Left ventricle myocardium superior (tissue), 1 donor: ENCODE data around the gene VTCN1. TPM values are rescaled to one million over a fixed set of nuclear protein-coding genes. Genes with fewer than 3 reads are reported as not detected.
"Not testable (repeated sequence)": the region's sequence is repeated elsewhere in the genome, so short reads cannot be mapped to it uniquely, and the experiment has no call there.

Experiments used
- ATAC-seq: fragments of 200-7000 bp; cut with Tn5 transposase; one replicate; pipeline ENCODE4 v1.9.1; 2020; ENCODE audit warnings: mild to moderate bottlenecking, moderate library complexity
- DNase-seq: peaks from one replicate; pipeline ENCODE4 v3.0.0-alpha.2; 2020
- intact Hi-C: fragments of 100-400 bp; cut with micrococcal nuclease; formaldehyde crosslinking; loops from one replicate; pipeline ENCODE4 v1.11.0; 2022
- microRNA-seq: library from miRNA; unstranded; fragments of <30 nt; microRNA quantifications from one replicate; pipeline ENCODE4 v1.2.0, GENCODE V29; 2020; ENCODE audit warnings: borderline number of aligned reads
- total RNA-seq: library from RNA; stranded (reverse); fragmentation: NEBNext Ultra II Directional; extraction: Animal tissue kit (Norgen Biotek cat#: 25700); gene quantifications from one replicate; pipeline ENCODE4 v1.2.1, GENCODE V29; 2021
- donor health status: DM: no; HTN: yes; CAD: no; lungs with severe emphysema.

Gene VTCN1
- total RNA-seq, 1 donor from 2014 or later, result not detected

DNA sequence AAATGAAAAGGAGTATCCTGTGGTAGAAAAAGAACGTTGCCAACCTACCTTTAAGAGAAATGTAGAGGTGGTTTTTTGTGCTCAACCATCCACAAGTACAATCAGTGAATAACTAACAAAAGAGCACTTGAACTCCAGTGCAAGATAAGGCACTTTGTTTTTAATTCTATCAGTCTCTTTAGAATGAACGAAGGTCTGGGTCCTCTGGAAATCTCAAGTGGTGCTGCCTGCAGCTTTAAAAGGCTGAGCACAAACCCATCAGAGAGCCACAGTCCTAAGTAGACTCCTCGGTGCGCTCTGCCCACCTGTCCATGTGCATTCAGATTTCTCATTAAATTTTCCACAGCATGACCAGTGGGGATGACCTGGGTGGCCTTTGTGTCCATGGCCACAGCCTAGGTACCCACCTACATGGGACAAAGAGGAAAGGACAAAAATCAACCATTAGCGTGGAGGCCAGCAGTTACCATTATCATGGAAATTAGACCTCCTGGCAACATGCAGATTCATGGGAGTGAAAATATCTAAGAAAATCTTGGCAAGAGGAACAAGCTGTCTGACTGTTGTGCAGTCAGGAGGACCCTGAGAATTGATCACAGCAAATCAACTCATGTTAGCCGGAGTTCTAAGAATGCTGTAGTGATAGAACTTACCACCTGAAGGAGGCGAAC is 98.5 kb downstream of the VTCN1 start:
- intact Hi-C loops, result no loop called here
- no peak for ATAC-seq
- no peak for DNase-seq

DNA sequence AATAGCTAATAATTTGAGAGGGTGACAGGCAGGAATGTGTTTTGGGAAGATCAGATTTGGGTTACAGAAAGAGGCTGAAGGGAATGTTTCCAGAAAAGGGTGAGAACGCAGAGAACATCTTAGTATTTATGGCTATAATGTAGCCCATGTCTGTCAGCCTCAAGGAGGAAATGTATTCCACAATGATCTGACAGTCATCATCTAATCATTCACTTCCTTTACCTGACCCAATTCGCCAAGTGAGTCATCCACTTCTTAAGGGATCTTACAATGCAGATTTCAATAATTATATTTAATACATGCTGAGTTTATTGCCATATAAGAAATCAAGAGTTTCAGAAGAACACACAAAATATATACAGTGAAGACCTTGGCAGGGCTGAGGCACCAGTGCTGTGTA is 100.0 kb downstream of the VTCN1 start:
- ATAC-seq, result no peak
- DNase-seq, result no peak
- intact Hi-C loops, result no loop called here

DNA sequence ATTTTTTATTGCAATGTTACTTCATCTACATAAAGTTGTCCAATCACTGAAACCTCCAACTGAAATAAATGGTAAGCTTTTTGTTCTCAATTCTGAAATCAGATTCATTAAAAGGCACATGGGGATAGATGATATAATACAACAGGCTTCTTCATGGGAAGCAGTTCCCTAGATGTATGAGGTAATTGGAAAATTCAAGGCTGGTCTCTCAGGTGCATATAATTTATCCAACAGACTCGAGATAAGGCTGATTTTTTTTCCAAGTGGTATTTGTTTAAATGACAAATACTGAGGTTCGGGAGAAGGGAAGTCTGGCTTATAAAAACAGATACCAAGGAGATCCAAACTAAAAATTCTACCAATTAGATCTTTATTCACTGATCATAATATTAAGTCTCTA is 103.4 kb downstream of the VTCN1 start:
- ATAC-seq, result no peak
- intact Hi-C loops, result no loop called here
- DNase-seq, result no peak

GRCh38 chr1:117106478-117106877 is 104.2 kb downstream of the VTCN1 start:
- intact Hi-C loops, result no loop called here
- DNase-seq, result no peak
- no peak for ATAC-seq

DNA sequence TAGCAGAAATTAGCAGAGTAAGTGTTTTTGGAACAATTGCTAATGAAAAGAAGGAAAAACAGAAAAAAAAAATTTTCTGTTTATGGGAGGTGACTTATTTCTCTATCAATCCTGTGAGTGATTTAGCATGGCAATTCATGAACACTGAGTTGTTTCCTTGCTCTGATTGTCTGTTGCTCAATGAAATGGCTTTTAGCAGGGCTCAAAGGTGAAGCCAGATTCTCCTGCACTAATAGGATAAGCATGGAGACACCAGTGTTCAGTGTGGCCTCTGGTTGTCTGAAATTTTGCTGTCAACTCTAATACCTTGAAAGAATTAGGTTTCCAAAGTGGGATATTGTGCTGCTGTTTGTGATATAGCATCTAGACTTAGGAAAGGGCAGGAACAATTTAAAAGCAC is 105.0 kb downstream of the VTCN1 start:
- intact Hi-C loops, result no loop called here
- no peak for ATAC-seq
- no peak for DNase-seq

GRCh38 chr1:117104986-117105385 is 105.7 kb downstream of the VTCN1 start:
- ATAC-seq, result no peak
- DNase-seq, result no peak
- intact Hi-C loops, result no loop called here

DNA sequence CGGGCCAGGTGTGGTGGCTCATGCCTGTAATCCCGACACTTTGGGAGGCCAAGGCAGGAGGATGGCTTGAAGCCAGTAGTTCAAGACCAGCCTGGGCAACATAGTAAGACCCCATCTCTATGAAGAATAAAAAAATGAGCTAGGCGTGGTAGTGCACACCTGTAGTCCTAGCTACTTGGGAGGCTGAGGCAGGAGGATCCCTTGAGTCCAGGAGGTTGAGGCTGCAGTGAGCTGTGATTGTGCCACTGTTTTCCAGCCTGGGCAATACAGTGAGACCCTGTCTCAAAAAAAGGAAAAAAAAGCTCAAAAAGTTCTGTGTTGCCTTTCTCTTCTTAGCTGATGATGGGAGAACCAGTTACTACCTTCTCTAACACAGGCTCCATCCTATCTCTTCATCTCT is 108.9 kb downstream of the VTCN1 start:
- ATAC-seq, intact Hi-C loops, DNase-seq: not testable (repeated sequence)

GRCh38 chr1:117101334-117101733 is 109.4 kb downstream of the VTCN1 start:
- intact Hi-C loops, result no loop called here
- ATAC-seq (peak; percentile 79), DNase-seq (no peak)

GRCh38 chr1:117098287-117098890 is 112.3 kb downstream of the VTCN1 start:
- intact Hi-C loops, result no loop called here
- DNase-seq, result no peak
- peak; percentile 67 for ATAC-seq

GRCh38 chr1:117097443-117097842 is 113.3 kb downstream of the VTCN1 start:
- intact Hi-C loops, result no loop called here
- ATAC-seq (no peak), DNase-seq (no peak)

- no peak for ATAC-seq
- DNase-seq, result no peak
- intact Hi-C loops, result no loop called here
Observed at GRCh38 chr1:117096951-117097408, 113.7 kb downstream of the VTCN1 start.

- intact Hi-C loops, result no loop called here
- DNase-seq (no peak), ATAC-seq (no peak)
Observed at GRCh38 chr1:117094841-117095604, 115.7 kb downstream of the VTCN1 start.

- DNase-seq (no peak), ATAC-seq (no peak)
- intact Hi-C loops, result no loop called here
Observed at GRCh38 chr1:117093870-117094621, 116.7 kb downstream of the VTCN1 start.

Small RNA genes lying within 50 kb of the gene (microRNA-seq; reads per million reads assigned to microRNA genes)
- gene MIR942, result 2.9 reads per million

Other genes starting within 250 kb of the VTCN1 start
- 0.45 TPM for gene CD101, start 209.2 kb downstream of the VTCN1 start, total RNA-seq
- gene TTF2, start 150.6 kb downstream of the VTCN1 start, total RNA-seq, result 6.7 TPM
- gene TRIM45, start 89.2 kb downstream of the VTCN1 start, total RNA-seq, result 15.3 TPM
- gene MAN1A2, start 156.5 kb upstream of the VTCN1 start, total RNA-seq, result 24.0 TPM